IMR-90 (cell line): Measurements from ENCODE around the gene INAFM1. TPM values are rescaled to one million over a fixed set of nuclear protein-coding genes. Genes with fewer than 3 reads are reported as not detected.

Experiments used
- BHLHE40 ChIP-seq: fragments of 150-350 bp; IDR thresholded peaks from 2 replicates; pipeline ENCODE4 v1.6.1; 2016; ENCODE audit warnings: mild to moderate bottlenecking, low read depth, low read length
- CEBPB ChIP-seq: IDR thresholded peaks from 2 replicates; pipeline ENCODE4 v1.6.1; 2012; ENCODE audit warnings: low read depth, low read length, improper control_type of control experiment
- NFE2L2 ChIP-seq: fragments of 150-350 bp; IDR thresholded peaks from 2 replicates; pipeline ENCODE4 v1.6.1; 2016; ENCODE audit warnings: low read depth, mild to moderate bottlenecking, low read length
- polyA plus RNA-seq, 3 experiments: library from polyadenylated mRNA; depleted of rRNA; stranded (reverse); fragments of >200 nt; gene quantifications; 2 replicates each; pipeline ENCODE4 v1.2.3, GENCODE V29; 2012; ENCODE audit warnings: low replicate concordance in 1 of 3
- total RNA-seq: library from RNA; depleted of rRNA; stranded (reverse); fragments of >200 nt; gene quantifications from 2 replicates; pipeline ENCODE4 v1.2.3, GENCODE V29; 2012

INAFM1 gene
- total and polyA plus RNA-seq, 2 of the 4 experiments (the other 2 are of a cell fraction): 0.36 to 7.8 TPM

- TF ChIP-seq NFE2L2 (no peak), CEBPB (0 out of 2 replicates have a peak, but pooled peaks have one; percentile 9), BHLHE40 (peak; percentile 70)
Observed at GRCh38 chr19:47273313-47274070, 1.2 kb upstream of the INAFM1 start (continued).
